Measurements from ENCODE around the gene WDR86. TPM values are rescaled to one million over a fixed set of nuclear protein-coding genes. Genes with fewer than 3 reads are reported as not detected.

Gene WDR86
- total RNA-seq, 4 donors from 2014 or later = 5.4 to 11.8 (median 9.6) TPM

DNA sequence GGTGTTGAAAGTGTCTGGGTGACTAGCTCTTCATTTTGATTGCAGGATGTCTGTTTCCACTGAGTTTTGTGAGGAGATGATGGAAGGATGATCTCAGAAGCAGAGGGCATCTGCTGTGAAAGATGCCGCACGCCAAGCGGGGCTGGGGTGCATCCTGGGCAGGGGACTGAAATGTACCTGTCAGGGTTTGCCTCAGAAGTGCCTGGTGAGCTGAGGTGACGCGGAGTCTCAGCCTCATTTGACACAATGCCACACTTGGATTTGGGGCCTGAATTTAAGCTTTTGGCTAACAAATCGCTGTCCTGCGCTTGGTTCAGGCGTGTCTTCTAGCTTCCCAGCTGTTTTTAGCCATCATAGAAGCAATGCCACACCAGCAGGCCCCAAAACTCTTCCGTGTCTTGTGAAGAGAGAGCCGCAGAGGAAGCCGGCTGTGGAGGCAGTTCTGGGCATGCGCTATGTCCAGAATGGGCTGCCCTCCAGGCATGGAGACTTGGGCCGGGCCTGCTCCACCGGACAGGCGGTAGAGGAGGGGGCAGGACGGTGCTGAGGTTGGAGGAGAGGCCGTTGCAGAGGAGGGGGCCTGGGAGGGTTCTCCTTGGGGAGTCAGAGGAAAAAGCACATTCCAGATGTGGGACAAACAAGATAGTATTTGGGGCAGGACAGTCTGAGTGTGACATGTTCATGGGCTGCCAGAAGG lies 31.2 kb downstream of the WDR86 start:
- intact Hi-C loops (cut with DNase I) = no loop called here

DNA sequence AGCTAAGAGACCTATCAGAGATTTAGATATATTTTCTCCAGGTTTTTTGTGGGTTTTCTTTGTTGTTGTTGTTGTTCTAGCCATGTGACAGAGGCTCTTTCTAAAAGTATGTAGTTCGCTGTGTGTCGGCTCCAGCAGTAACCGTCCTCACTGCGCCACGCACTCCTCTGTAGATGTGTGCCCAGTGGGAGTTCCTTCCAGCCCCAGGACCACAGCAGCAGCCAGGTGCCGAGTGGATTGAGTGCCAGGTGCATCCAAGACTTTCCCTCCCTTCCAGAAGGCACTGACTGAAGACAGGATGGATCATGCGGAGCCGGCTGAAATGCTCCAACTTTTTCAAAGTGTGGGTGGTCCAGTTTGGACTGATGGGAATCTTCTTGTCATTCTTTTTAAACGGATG lies 31.8 kb downstream of the WDR86 start:
- no peaks in the 10 kb centered on the region for H3K9me3 ChIP-seq
- H3K4me3 ChIP-seq = no peak overlapping the region
- peaks cover 40 to 73% (median 56%) of the 10 kb centered on the region in 4 donors for H3K36me3 ChIP-seq
- TF ChIP-seq POLR2AphosphoS5 (IDR thresholded peaks at IDR 0.05) = no peak
- no peak for TF ChIP-seq EP300 (IDR thresholded peaks at IDR 0.05)
- TF ChIP-seq POLR2A (IDR thresholded peaks at IDR 0.05; ENCODE audit: low read depth) = no peak
- no peak for TF ChIP-seq CTCF (IDR thresholded peaks at IDR 0.05)
- 85% methylated on average over 9 of the region's 9 CpGs for WGBS
- H3K4me1 ChIP-seq = peaks cover 14 to 21% (median 19%) of the 10 kb centered on the region in 4 donors
- intact Hi-C loops (cut with DNase I) = no loop called here
- H3K27me3 ChIP-seq = peaks cover 5 to 22% (median 17%) of the 10 kb centered on the region in 4 donors
- no peak overlapping the region for H3K27ac ChIP-seq (replicated peaks in 1 of 4)
- DNase-seq (ENCODE audit: extremely low spot score) = no peak

More for the DNA sequence above, 31.2 kb downstream of the WDR86 start:
- H3K36me3 ChIP-seq = peaks cover 40 to 67% (median 50%) of the 10 kb centered on the region in 4 donors
- peaks cover 5 to 29% (median 19%) of the 10 kb centered on the region in 4 donors for H3K27me3 ChIP-seq
- no peak overlapping the region for H3K4me3 ChIP-seq
- TF ChIP-seq EP300 (IDR thresholded peaks at IDR 0.05) (no peak), POLR2A (IDR thresholded peaks at IDR 0.05; ENCODE audit: low read depth) (no peak), CTCF (IDR thresholded peaks at IDR 0.05) (no peak), POLR2AphosphoS5 (IDR thresholded peaks at IDR 0.05) (no peak)
- no peak for DNase-seq (ENCODE audit: extremely low spot score)
- H3K9me3 ChIP-seq = no peaks in the 10 kb centered on the region
- WGBS = 81% methylated on average over 17 of the region's 17 CpGs
- H3K4me1 ChIP-seq = peaks cover 14 to 21% (median 19%) of the 10 kb centered on the region in 4 donors
- H3K27ac ChIP-seq (replicated peaks in 1 of 4) = no peak overlapping the region

DNA sequence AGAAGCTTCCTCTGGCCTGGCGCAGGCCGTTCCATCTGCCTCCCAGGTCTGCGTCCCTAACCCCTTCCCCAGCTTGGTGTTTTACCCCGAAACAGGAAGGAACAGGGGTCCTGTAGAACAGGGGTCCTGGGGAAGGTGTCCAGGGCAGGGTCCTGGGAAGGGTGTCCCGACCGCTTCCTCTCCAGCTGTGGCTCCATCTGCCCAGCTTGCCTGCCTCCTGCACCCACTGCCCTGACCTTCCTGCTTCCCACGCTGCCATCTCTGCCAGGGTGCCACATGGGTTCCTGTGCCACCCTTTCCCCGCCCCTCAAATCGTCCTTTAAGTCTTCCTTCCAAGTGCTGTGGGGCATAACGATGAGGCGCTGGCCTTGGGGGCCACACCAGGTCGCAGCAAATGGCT lies 32.4 kb downstream of the WDR86 start:
- H3K36me3 ChIP-seq = peaks cover 40 to 79% (median 59%) of the 10 kb centered on the region in 4 donors
- H3K27ac ChIP-seq (replicated peaks in 1 of 4) = no peak overlapping the region
- WGBS = 98% methylated on average over 11 of the region's 12 CpGs
- DNase-seq (ENCODE audit: extremely low spot score) = no peak
- H3K4me1 ChIP-seq = peaks cover 14 to 19% (median 16%) of the 10 kb centered on the region in 4 donors
- intact Hi-C loops (cut with DNase I) = no loop called here
- no peak overlapping the region for H3K4me3 ChIP-seq
- no peaks in the 10 kb centered on the region for H3K9me3 ChIP-seq
- peaks cover 3 to 16% (median 12%) of the 10 kb centered on the region in 4 donors for H3K27me3 ChIP-seq
- TF ChIP-seq POLR2AphosphoS5 (IDR thresholded peaks at IDR 0.05) (no peak), POLR2A (IDR thresholded peaks at IDR 0.05; ENCODE audit: low read depth) (no peak), CTCF (IDR thresholded peaks at IDR 0.05) (no peak), EP300 (IDR thresholded peaks at IDR 0.05) (no peak)

- 91% methylated on average over 30 of the region's 33 CpGs for WGBS
- H3K4me1 ChIP-seq = peaks cover 4 to 9% (median 6%) of the 10 kb centered on the region in 4 donors
- DNase-seq (ENCODE audit: extremely low spot score) = no peak
- no peaks in the 10 kb centered on the region for H3K9me3 ChIP-seq
- TF ChIP-seq POLR2AphosphoS5 (IDR thresholded peaks at IDR 0.05) (no peak), CTCF (IDR thresholded peaks at IDR 0.05) (no peak), EP300 (IDR thresholded peaks at IDR 0.05) (no peak), POLR2A (IDR thresholded peaks at IDR 0.05; ENCODE audit: low read depth) (no peak)
- peaks cover 0 to 6% (median 2%) of the 10 kb centered on the region in 4 donors for H3K27me3 ChIP-seq
- H3K36me3 ChIP-seq = peaks cover 40 to 90% (median 66%) of the 10 kb centered on the region in 4 donors
- no peak overlapping the region for H3K4me3 ChIP-seq
- intact Hi-C loops (cut with DNase I) = no loop called here
- H3K27ac ChIP-seq (replicated peaks in 1 of 4) = no peak overlapping the region
These were observed 33.5 kb downstream of the WDR86 start for GRCh38 chr7:151376218-151376902.

Measured in esophagus muscularis mucosa (tissue), 4 donors.